MCF 10A (cell line): ENCODE data around the gene CFTR. TPM values are rescaled to one million over a fixed set of nuclear protein-coding genes. Genes with fewer than 3 reads are reported as not detected.
"Not testable (repeated sequence)": the region's sequence is repeated elsewhere in the genome, so short reads cannot be mapped to it uniquely, and the experiment has no call there.

Experiments
- BruUV-seq: library from RNA; stranded (reverse); fragments of 400-500 nt; replicated peaks from 2 replicates; lab custom pipeline; 2021; lab: Mats Ljungman, UMichigan
- CTCF ChIA-PET: fragments of 300-600 bp; sonication (Branson Sonifier 250); formaldehyde crosslinking; extraction: SDS; loops from one replicate; lab custom pipeline; 2021; ENCODE audit warnings: antibody characterized with exemption, inconsistent platforms; lab: Yijun Ruan, JAX
- POLR2A ChIA-PET: fragments of 300-600, 350-650 bp; sonication (Branson Sonifier 250); formaldehyde crosslinking; extraction: SDS; loops from one replicate; lab custom pipeline; 2020; ENCODE audit warnings: antibody characterized with exemption, inconsistent platforms; lab: Yijun Ruan, JAX
- DNase-seq: peaks from one replicate; pipeline ENCODE4 v3.0.0-alpha.2; 2018; ENCODE audit not compliant: unreplicated experiment
- H3K27ac Mint-ChIP-seq: one replicate; pipeline ENCODE4 v1.8.0; 2022; ENCODE audit warnings: mild to moderate bottlenecking, low read depth, mixed read lengths; ENCODE audit not compliant: unreplicated experiment
- H3K27me3 Mint-ChIP-seq: one replicate; pipeline ENCODE4 v1.8.0; 2022; ENCODE audit warnings: mixed read lengths; ENCODE audit not compliant: insufficient read depth, unreplicated experiment
- H3K36me3 Mint-ChIP-seq: one replicate; pipeline ENCODE4 v1.8.0; 2022; ENCODE audit warnings: mild to moderate bottlenecking, moderate library complexity, mixed read lengths; ENCODE audit not compliant: insufficient read depth, unreplicated experiment
- H3K4me1 Mint-ChIP-seq: one replicate; pipeline ENCODE4 v1.8.0; 2022; ENCODE audit warnings: mixed read lengths; ENCODE audit not compliant: insufficient read depth, unreplicated experiment
- H3K4me3 Mint-ChIP-seq: one replicate; pipeline ENCODE4 v1.8.0; 2022; ENCODE audit warnings: mild to moderate bottlenecking, moderate library complexity, mixed read lengths; ENCODE audit not compliant: unreplicated experiment
- H3K9me3 Mint-ChIP-seq: one replicate; pipeline ENCODE4 v1.8.0; 2022; ENCODE audit warnings: mixed read lengths; ENCODE audit not compliant: unreplicated experiment
- CTCF ChIP-seq: fragments of 200-600 bp; IDR thresholded peaks from one replicate; pipeline ENCODE4 v1.8.0; 2022; ENCODE audit warnings: antibody characterized with exemption, mild to moderate bottlenecking; ENCODE audit not compliant: unreplicated experiment
- intact Hi-C: fragments of 100-400 bp; cut with micrococcal nuclease; formaldehyde crosslinking; loops from 2 replicates; pipeline ENCODE4 v1.14.1; 2022
- total RNA-seq: library from RNA; stranded (reverse); gene quantifications from 2 replicates; pipeline ENCODE4 v1.2.3, GENCODE V29; 2022

Gene CFTR
- total RNA-seq, 1 experiment from 2014 or later: not detected

- BruUV-seq: no TSS peak
- Mint-ChIP-seq H3K4me1 (no peaks in the 10 kb centered on the region), H3K27me3 (peaks cover 47% of the 10 kb centered on the region), H3K27ac (no peak overlapping the region), H3K36me3 (no peaks in the 10 kb centered on the region), H3K4me3 (no peak overlapping the region), H3K9me3 (no peaks in the 10 kb centered on the region)
- intact Hi-C loops: no loop called here
- DNase-seq: no peak
- CTCF ChIA-PET: no interaction called here
- POLR2A ChIA-PET: no interaction called here
- TF ChIP-seq CTCF: no peak
These were observed 28.9 kb downstream of the CFTR start for GRCh38 chr7:117508676-117509075.

- H3K27ac Mint-ChIP-seq, CTCF ChIA-PET: not testable (repeated sequence)
These were observed 37.4 kb downstream of the CFTR start for GRCh38 chr7:117517194-117517593.

GRCh38 chr7:117530390-117530789 lies 50.6 kb downstream of the CFTR start:
- H3K9me3 Mint-ChIP-seq: no peaks in the 10 kb centered on the region
- POLR2A ChIA-PET: no interaction called here

More at GRCh38 chr7:117517194-117517593, 37.4 kb downstream of the CFTR start:
- POLR2A ChIA-PET, DNase-seq, H3K4me3 Mint-ChIP-seq, H3K36me3 Mint-ChIP-seq, BruUV-seq, H3K4me1 Mint-ChIP-seq, intact Hi-C loops, H3K9me3 Mint-ChIP-seq: not testable (repeated sequence)
- peaks cover 29% of the 10 kb centered on the region for H3K27me3 Mint-ChIP-seq

DNA sequence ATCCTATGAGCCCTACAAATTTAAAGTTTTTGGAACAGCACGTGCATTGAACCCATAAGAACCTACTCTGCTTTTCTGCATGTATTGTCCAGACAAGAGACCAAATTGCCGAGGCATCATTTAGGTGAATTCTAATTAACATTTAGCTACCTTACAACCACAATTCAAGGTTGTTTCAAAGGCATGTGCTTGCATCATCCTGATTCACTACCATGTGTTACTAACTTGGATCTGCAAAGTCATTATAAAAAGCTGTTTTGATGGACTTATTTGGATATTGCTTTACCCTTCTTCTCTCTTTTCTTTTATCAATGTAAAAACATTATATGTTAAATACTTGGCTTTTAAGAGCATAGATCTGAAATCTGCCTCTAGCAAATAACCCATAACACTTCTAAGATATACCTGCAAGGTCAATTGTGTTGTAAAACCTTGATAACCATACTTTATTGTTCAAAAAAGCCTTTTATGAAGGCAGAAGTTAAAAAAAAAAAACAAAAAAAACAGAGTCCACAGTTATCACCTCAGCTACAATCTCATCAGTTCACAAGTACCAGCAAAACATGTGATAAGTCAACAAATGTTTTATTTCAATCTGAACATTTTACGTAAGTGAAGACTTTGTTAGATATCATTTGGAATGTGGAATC lies 51.9 kb downstream of the CFTR start:
- DNase-seq: no peak
- no peak overlapping the region for H3K4me3 Mint-ChIP-seq
- no peaks in the 10 kb centered on the region for H3K36me3 Mint-ChIP-seq
- POLR2A ChIA-PET: no interaction called here
- H3K27me3 Mint-ChIP-seq: peaks cover 24% of the 10 kb centered on the region
- no peak overlapping the region for H3K27ac Mint-ChIP-seq
- BruUV-seq: no TSS peak
- H3K9me3 Mint-ChIP-seq: no peaks in the 10 kb centered on the region
- no peaks in the 10 kb centered on the region for H3K4me1 Mint-ChIP-seq
- CTCF ChIA-PET: interaction anchor here (0.6 to 1.1 kb wide), 2 partner anchors 72 to 182 kb away, joined by 3 read pairs; no protein-coding TSS in a partner anchor
- intact Hi-C loops: no loop called here
- no peak for TF ChIP-seq CTCF

More at GRCh38 chr7:117530390-117530789, 50.6 kb downstream of the CFTR start:
- no peaks in the 10 kb centered on the region for H3K36me3 Mint-ChIP-seq
- peaks cover 14% of the 10 kb centered on the region for H3K27me3 Mint-ChIP-seq
- intact Hi-C loops: no loop called here
- TF ChIP-seq CTCF: no peak
- no peak for DNase-seq
- CTCF ChIA-PET: no interaction called here
- H3K27ac Mint-ChIP-seq: no peak overlapping the region
- BruUV-seq: no TSS peak
- no peak overlapping the region for H3K4me3 Mint-ChIP-seq
- H3K4me1 Mint-ChIP-seq: no peaks in the 10 kb centered on the region
